Mucosa of descending colon (tissue), 3 donors: Measurements from ENCODE around the gene ABHD2. TPM values are rescaled to one million over a fixed set of nuclear protein-coding genes. Genes with fewer than 3 reads are reported as not detected.

ENCODE experiments used
- ATAC-seq: fragments of 200-7000 bp; cut with Tn5 transposase; one replicate; pipeline ENCODE4 v1.9.1; 2020; ENCODE audit warnings: mild to moderate bottlenecking, moderate library complexity
- DNase-seq, 3 donors: peaks; one replicate each; pipeline ENCODE4 v3.0.0-alpha.2; 2020
- H3K36me3 ChIP-seq: fragments of 200-600 bp; one replicate; pipeline ENCODE4 v1.8.0; 2021; ENCODE audit warnings: low read depth, mild to moderate bottlenecking
- H3K4me1 ChIP-seq: fragments of 200-600 bp; one replicate; pipeline ENCODE4 v1.8.0; 2021; ENCODE audit warnings: low read depth, mild to moderate bottlenecking
- H3K4me3 ChIP-seq: fragments of 200-600 bp; one replicate; pipeline ENCODE4 v1.8.0; 2021; ENCODE audit warnings: mild to moderate bottlenecking
- H3K9me3 ChIP-seq: fragments of 200-600 bp; one replicate; pipeline ENCODE4 v1.8.0; 2021; ENCODE audit warnings: mild to moderate bottlenecking
- CTCF ChIP-seq: fragments of 200-600 bp; IDR thresholded peaks from one replicate; pipeline ENCODE4 v1.8.0; 2022; ENCODE audit warnings: antibody characterized with exemption, mild to moderate bottlenecking
- intact Hi-C, 2 donors: fragments of 100-400 bp; cut with DNase I in 1 of 2; cut with micrococcal nuclease in 1 of 2; formaldehyde crosslinking; loops; one replicate each; pipeline versions ENCODE4 v1.11.0 to v1.11.1; 2022; cut with DNase I, micrococcal nuclease
- total RNA-seq, 3 donors: library from RNA; stranded (reverse); fragmentation: NEBNext Ultra II Directional in 2 of 3; extraction: Animal tissue kit (Norgen Biotek cat#: 25700) in 2 of 3; gene quantifications; one replicate each; pipeline versions ENCODE4 v1.2.1 to v1.2.4, GENCODE V29; 2021 to 2023
- donor health status: DM: no; HTN: no; CAD: no; lungs with moderate emphysema.
- donor health status: DM: no; HTN: no; CAD: no.
- donor health status: DM: no; HTN: yes; CAD: no.

The ABHD2 gene
- total RNA-seq, 3 donors from 2014 or later, result 82.2 to 156 (median 92.7) TPM

GRCh38 chr15:89217686-89218376 is 129.6 kb downstream of the ABHD2 start:
- no peaks in the 10 kb centered on the region for H3K36me3 ChIP-seq
- ATAC-seq, result no peak
- intact Hi-C loops, result no loop called here
- no peak for TF ChIP-seq CTCF
- no peaks in the 10 kb centered on the region for H3K9me3 ChIP-seq
- DNase-seq, result no peak
- H3K4me1 ChIP-seq, result no peaks in the 10 kb centered on the region
- no peak overlapping the region for H3K4me3 ChIP-seq

- H3K4me3 ChIP-seq, result no peak overlapping the region
- H3K4me1 ChIP-seq, result no peaks in the 10 kb centered on the region
- ATAC-seq, result no peak
- intact Hi-C loops, result no loop called here
- TF ChIP-seq CTCF, result no peak
- no peaks in the 10 kb centered on the region for H3K9me3 ChIP-seq
- H3K36me3 ChIP-seq, result no peaks in the 10 kb centered on the region
- DNase-seq, result no peak
Observed at GRCh38 chr15:89218531-89218930, 130.3 kb downstream of the ABHD2 start.

GRCh38 chr15:89221543-89221942 is 133.3 kb downstream of the ABHD2 start, which contains the start of gene RLBP1:
Gene RLBP1, minus strand, starts transcription at chr15:89221579. Its CDS starts 2,604 bp downstream, at chr15:89218975.
- no peak within 1 kb of the TSS for H3K4me3 ChIP-seq
- no peaks in the 10 kb centered on the region for H3K4me1 ChIP-seq
- DNase-seq (no peak), ATAC-seq (no peak)
- intact Hi-C loops, result no loop called here
- no peak for TF ChIP-seq CTCF
- no peaks in the 10 kb centered on the region for H3K36me3 ChIP-seq
- no peaks in the 10 kb centered on the region for H3K9me3 ChIP-seq

GRCh38 chr15:89225588-89225987 is 137.3 kb downstream of the ABHD2 start:
- Histone ChIP-seq H3K4me3 (no peak overlapping the region), H3K36me3 (no peaks in the 10 kb centered on the region), H3K4me1 (no peaks in the 10 kb centered on the region), H3K9me3 (no peaks in the 10 kb centered on the region)
- ATAC-seq, result no peak
- no peak for DNase-seq
- TF ChIP-seq CTCF, result no peak
- intact Hi-C loops, result no loop called here

GRCh38 chr15:89226359-89227221 is 138.3 kb downstream of the ABHD2 start:
- intact Hi-C loops, result no loop called here
- Histone ChIP-seq H3K9me3 (no peaks in the 10 kb centered on the region), H3K4me3 (no peak overlapping the region), H3K4me1 (no peaks in the 10 kb centered on the region), H3K36me3 (no peaks in the 10 kb centered on the region)
- DNase-seq, result no peak
- no peak for ATAC-seq
- TF ChIP-seq CTCF, result no peak
